IPS DF 19.7 (cell line): Measurements from ENCODE around the gene STMN1.
"Not testable (repeated sequence)": the region's sequence is repeated elsewhere in the genome, so short reads cannot be mapped to it uniquely, and the experiment has no call there.

Experiments
- DNase-seq: peaks from one replicate; pipeline ENCODE4 v3.0.0-alpha.2; 2013; ENCODE audit warnings: low read depth, low spot score

Gene STMN1

GRCh38 chr1:25905680-25906643 lies at the start of gene STMN1:
STMN1 (minus strand) TSS chr1:25906419; CDS start chr1:25904676, 1,743 bp downstream.
- DNase-seq = no peak

DNA sequence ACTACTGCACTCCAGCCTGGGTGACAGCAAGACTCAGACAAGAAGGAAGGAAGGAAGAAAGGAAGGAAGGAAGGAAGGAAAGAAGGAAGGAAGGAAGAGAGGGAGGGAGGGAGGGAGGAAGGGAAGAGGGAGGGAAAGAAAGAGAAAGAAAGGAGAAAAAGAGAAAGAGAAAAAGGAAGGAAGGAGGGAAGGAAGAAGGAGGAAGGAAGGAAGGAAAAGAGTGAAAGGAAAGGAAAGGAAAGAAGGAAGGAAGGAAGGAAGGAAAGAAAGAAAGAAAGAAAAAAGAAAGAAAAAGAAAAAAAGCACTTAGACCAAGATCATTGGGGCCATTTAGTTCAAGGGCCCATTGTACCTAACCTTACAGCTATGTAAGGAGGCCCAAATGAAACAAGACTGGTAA lies 49.3 kb upstream of the STMN1 start:
- DNase-seq = no peak

DNA sequence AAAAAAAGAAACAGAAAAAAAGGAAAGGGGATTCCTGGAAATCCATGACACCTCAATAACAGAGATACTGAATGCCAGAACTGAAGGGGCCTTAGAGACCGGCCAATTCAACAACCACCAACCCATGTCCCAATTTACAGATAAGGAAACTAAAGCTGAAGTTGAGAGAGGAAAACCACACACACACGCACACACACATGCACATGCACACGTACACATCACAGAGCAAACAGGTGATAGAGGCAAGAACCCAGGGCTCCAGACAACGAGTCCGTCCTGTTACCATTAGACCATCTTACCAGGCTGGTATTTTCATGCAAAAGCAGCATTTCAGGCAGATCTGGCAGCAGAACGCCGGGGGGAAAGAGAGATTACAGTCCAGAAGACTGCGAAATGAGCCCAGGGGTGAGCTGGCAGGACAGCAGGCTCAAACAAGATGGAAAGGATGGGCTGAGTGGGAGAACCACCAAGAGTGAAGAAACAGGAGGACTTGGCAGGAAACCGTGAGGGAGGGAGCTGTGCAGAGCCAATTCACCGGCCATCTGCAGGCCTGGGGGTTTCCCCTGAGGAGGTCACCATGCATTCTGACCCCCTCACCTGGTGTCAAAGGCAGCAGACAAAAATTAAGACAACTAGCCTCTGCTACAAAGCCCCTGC lies 48.2 kb upstream of the STMN1 start:
- no peak for DNase-seq

DNA sequence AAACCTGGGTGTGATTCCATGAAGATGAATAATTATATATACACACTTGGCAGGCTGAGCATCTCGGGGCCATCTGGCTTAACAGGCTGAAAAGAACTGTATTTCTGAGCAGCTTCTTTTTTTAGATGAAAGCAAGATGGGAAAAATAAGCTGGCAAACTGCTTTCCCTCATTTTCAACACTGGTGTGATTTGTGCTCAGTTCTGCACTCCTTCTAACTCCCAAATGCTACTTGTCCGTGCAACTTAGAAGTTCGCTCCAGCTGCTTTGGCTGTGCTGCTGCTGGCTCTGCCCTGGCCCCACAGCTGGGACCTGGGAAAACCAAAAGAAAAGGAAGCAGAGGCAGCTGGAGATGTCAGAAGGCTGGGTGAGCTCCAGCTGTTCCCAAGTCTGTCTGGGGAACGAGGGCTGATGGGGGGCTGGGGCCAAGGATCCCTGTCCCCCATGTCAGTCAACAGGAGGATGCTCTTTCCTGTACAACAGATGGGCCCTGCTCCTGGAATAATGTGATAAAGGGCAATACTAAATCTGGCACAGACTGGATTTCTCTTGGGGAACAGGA lies 46.7 kb upstream of the STMN1 start:
- no peak for DNase-seq

- DNase-seq = no peak
Measured at GRCh38 chr1:25948641-25949040, 42.4 kb upstream of the STMN1 start.

GRCh38 chr1:25947027-25947426 lies 40.8 kb upstream of the STMN1 start:
- no peak for DNase-seq

GRCh38 chr1:25945761-25946160 lies 39.5 kb upstream of the STMN1 start:
- no peak for DNase-seq

DNA sequence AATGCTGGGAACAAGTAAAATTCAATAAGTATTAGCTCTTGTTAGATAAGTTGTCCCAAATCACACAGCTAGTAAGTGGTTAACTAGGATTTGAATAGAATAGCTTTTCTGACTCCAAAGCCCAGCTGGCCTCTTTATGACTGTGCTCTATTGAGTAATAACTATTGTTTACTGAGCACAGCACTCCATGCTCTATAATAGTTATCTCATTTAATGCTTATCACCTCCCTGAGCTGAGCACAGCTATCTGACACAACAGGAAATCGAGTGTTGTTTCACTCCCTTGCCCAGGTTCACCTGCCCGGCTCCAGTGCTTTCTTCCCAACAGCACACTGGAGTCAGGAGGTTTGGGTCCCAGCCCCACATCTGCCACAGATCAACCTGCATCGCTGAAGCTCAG lies 38.8 kb upstream of the STMN1 start:
- no peak for DNase-seq

DNA sequence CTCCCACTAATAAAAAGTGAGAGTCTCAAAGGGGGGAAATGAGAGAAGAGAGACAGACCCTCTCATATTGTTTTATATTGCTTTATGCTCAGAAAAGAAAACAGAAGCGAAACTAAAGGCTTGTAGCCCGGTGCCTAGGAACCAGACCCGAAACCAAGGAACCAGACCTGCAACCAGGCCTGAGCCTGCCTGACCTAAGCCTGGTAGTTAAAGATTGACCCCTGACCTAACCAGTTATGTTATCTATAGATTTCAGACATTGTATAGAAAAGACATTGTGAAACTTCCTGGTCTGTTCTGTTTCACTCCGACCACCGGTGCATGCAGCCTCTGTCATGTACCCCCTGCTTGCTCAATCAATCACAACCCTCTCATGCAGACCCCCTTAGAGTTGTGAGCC lies 37.3 kb upstream of the STMN1 start:
- not testable (repeated sequence) for DNase-seq

DNA sequence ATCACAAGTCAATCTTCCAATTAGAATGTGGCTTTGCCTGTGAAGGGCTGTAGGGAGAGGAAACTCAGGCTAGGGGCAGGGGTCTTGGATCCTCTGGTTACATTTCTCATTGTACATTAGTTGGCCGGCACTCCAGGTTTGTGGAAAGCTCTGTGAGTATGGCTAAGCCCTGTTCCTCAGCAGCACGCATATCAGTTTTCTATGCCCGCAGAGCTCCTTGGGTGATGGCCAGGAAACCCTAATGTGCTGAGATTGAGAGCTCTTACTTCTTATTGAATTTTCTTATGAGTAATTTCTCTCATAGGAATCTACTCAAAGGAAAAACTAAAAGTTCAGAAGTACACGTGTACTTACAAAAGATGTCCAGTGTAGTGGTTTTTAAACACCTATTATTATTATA lies 30.7 kb upstream of the STMN1 start:
- DNase-seq = no peak

GRCh38 chr1:25933479-25934365 lies 27.5 kb upstream of the STMN1 start:
- no peak for DNase-seq

DNA sequence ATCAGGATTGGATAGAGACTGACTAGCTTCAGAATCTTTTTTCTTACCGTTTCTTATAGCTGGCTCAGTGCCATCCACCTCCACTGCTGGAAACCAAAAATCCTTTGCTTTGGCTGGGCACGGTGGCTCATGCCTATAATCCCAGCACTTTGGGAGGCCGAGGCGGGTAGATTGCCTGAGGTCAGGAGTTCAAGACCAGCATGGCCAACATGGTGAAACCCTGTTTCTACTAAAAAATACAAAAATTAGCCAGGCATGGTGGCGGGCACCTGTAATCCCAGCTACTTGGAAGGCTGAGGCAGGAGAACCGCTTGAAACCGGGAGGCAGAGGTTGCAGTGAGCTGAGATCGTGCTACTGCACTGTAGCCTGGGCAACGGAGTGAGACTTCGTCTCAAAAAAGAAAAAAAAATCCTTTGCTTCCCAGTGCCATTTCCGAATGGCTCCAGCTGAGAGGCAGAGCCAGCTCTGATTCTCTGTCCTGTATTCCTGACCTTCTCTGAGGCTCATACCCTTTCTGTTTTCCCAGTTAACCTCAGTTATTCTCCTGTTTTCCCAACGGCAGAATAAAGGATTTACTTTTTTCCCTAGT lies 26.7 kb upstream of the STMN1 start:
- DNase-seq = not testable (repeated sequence)

GRCh38 chr1:25932321-25932720 lies 26.1 kb upstream of the STMN1 start:
- DNase-seq = no peak

DNA sequence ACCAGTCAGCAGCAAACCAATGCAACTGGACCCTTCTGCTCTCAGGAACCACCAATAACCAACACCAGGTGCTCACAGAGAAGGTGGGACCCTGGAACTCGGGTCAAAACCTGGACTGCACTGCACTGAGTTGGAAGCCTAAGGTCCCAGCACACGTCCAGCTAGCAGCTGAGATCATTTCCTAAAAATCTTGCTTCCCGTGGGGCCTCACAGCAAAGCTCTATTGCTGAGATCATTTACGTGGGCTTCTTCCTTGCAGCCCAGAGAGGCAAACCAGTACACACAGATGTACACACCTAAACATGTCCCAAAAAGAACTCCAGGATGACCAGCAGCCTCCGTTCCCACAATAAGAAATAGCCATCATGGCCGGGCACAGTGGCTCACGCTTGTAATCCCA lies 22.8 kb upstream of the STMN1 start:
- no peak for DNase-seq

GRCh38 chr1:25927521-25928265 lies 21.5 kb upstream of the STMN1 start:
- DNase-seq = no peak

GRCh38 chr1:25926731-25927496 lies 20.7 kb upstream of the STMN1 start:
- no peak for DNase-seq

DNA sequence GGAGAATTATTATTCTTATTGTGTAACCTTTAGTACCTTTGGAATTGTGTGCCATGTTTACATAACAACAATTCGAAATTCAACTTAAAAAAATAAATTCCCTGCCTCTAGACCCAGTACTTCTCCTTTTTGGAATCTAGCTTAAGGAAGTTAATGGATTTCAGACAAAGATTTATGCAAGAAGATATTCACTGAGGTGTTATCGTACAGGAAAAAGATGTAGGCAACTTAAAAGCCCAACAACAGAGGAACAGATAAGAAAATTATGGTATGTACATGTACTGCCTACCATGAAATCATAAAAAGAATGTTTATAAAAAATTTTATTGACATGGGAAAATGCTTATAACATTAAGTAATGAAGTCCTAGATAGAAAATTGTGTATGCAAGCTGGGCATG lies 18.2 kb upstream of the STMN1 start:
- no peak for DNase-seq

- DNase-seq = no peak
Measured at GRCh38 chr1:25922971-25923552, 16.8 kb upstream of the STMN1 start.
